Stimulated activated CD4-positive, alpha-beta T cell treated with anti-CD3 and anti-CD28 coated beads, TNF-alpha, amount 100 ng/mL, for 1 hour (primary cell): ENCODE measurements around the gene MARK3.

ENCODE experiments used
- DNase-seq, 3 donors: peaks; one replicate each; pipeline ENCODE4 v3.0.0-alpha.2; 2020; ENCODE audit warnings: low read depth in 3 of 3, low spot score in 1 of 3

Gene MARK3

DNA sequence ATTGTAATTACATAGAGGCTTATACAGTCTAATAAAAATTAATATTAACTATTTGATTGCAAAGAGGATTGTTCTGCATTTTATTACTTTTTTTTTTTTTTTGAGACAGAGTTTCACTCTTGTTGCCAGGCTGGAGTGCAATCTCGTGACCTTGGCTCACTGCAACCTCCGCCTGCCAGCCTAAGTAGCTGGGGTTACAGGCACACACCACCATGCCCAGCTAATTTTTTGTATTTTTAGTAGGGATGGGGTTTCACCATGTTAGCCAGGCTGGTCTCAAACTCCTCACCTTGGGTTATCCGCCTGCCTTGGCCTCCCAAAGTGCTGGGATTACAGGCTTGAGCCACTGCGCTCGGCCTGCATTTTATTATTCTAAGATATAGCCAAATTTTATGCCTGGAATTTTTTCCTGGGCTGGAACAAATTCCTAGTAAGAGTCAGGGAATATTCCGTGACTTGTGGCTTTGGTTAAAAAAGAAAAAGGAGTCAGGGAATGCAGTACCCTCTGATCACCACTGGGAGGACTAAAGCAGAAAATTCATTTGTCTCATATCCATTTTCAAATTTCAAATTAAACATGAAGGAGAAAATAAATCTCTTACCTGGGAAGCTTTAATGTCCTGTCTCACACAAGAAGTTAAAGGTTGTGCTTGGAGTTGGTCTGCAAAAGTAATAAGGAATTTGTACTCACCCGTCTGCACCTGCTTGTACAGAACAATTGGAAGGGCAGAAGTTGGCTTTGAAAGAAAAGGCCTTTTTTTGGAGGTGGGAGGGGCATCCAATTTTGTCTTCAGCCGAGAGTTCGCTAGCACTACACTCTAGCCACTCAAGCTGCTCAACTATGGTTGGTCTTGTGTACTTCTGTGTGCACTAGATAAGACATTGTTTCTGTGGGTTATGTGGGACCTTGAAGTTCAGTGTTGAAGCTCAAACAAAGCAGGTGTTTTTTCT lies 8.7 kb downstream of the MARK3 start:
- no peak for DNase-seq

DNA sequence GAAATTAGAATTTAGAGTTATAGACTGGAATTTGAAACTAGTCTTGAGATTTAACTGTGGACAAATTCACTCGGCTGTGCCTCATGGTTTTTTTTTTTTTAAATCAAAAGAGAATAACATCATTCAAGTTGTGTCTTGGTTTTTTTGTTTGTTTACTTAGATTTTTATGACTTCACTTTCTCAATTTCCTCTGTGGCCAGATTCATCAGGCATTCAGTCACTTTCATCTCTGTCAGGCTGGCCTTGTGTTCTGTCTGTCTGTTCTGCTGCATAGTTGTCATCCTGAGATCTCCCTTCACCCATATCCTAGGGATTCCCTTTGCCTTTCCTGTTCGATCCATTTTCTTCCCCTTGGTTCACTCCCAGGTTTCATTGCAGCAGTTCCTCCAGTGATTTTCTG lies 10.0 kb downstream of the MARK3 start:
- DNase-seq: no peak

DNA sequence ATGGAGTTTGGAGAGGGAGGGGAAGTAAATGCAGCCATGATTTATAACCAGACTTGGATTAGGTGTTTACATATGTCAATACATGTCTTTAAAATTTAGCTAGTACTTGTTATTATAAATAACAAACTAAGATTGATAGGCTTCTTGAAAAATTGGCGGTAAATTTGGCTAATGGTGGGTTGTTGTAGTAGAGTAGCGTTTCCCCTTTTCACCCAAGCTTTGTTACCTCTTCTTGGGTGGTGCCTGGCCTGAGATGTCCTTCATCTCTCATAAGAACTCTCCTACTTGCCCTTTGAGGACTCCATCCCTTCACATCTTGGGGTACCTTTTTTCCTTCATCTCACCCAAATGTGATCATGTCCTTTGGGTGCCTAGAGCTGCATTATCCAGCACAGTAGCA lies 11.2 kb downstream of the MARK3 start:
- DNase-seq: no peak

DNA sequence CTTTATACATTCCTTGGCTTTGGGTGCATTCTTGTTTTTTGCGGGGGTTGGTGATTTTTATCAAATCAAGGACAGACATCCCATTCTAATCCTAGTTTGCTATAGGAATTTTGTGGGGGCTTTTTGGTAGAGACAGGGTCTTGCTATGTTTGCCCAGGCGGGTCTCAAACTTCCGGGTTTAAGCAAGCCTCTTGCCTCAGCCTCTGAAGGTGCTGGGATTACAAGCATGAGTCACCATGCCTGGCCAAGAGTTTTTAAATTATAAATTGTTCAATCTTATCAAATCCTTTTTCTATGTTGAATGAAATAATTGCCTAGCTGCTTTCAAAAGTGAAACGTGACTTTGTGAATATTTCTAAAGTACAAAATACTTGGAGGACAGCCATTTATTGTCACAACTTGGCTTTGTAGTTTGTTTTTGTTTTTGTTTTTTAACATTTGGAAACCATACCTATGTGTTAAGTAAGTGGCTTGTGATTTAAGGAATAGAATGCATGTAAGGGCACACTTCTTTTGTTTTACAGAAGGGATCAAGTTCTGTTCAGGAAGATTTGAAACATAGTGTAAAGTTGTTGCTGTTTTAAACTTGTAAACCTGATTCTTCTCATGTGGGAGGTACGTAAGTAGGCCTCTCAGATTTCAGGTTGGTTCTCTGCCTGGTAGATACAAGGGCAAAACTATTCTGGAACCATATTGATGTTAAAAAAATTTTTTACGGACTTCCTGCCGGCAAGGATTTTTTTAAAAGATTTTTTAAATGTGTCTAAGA lies 13.4 kb downstream of the MARK3 start:
- no peak for DNase-seq

DNA sequence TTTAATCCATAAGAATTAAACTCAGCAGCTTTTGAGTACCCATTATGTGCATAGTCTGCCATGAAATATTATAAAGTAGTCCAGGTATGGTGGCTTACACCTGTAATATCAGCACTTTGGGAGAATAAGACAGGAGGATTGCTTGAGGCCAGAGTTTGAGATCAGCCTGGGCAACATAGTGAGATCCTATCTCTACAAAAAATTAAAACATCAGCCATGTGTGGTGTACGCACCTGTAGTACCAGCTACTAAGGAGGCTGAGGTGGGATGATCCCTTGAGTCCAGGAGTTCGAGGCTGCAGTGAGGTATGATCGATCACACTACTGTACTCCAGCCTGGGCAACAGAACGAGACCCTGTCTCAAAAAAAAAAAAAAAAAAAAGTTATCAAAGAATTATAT lies 15.3 kb downstream of the MARK3 start:
- no peak for DNase-seq

DNA sequence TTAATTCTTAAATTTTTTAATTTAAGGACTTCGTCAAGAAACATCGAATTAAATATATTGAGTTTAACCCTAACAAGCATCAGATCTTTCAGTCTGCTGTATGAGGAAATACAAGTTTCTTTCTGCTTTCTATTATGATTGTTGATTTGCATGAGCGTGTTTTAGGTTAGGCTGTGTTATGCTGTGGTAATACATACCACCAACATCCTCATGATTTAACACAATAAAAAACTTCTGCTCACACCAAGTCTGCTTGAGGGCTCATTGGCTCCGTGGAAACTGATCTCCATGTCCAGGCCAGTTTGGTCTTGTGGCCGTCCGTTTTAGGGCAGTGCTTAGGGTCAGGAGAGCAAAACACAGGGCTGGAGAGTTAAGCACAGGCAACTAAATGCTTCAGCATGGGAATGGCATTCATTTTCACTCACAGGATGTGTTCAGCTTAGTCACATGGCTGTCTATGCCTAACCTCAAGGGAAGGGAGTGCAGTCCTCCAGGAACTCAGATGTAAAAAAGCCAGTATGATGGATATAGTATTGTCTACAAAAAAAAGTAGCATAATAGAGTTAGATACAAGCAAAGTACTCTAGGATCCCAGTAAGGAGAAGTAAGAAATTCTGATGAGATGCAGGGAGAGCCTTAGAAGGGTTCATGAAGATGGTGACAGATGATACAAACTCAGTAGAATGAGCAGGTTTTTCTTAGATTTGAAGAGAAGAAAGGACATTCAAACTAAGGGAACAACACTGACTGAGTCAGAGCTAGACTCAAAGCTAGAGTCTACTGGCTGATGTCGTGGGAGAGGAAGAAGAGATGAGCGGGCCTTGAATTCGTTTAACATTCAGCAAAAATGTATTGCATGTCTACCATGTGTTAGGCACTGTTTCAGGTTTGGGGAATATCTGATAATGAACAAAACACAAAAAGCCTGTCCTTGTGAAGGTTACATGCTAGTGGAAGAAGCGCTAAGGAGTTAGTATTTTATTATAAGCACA lies 16.3 kb downstream of the MARK3 start:
- no peak for DNase-seq

DNA sequence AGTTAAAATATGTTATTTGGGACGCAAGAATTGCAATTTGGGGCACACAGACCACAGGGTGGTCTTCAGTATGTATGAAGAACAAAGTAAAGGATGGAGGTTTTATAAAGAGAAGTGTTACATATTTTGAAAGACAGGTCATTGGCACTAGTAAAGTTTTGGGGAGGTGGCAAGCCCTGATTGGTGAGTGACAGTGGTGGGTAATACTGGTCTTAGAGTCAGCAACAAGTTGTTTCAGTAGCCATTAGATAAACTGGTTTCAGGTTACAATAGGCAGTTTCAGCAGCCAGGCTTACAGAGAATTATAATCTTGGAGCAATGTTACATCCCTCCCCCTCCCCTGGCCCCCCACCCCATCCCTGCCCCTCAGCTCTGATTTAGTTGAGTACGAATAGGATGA lies 17.5 kb downstream of the MARK3 start:
- DNase-seq: no peak

DNA sequence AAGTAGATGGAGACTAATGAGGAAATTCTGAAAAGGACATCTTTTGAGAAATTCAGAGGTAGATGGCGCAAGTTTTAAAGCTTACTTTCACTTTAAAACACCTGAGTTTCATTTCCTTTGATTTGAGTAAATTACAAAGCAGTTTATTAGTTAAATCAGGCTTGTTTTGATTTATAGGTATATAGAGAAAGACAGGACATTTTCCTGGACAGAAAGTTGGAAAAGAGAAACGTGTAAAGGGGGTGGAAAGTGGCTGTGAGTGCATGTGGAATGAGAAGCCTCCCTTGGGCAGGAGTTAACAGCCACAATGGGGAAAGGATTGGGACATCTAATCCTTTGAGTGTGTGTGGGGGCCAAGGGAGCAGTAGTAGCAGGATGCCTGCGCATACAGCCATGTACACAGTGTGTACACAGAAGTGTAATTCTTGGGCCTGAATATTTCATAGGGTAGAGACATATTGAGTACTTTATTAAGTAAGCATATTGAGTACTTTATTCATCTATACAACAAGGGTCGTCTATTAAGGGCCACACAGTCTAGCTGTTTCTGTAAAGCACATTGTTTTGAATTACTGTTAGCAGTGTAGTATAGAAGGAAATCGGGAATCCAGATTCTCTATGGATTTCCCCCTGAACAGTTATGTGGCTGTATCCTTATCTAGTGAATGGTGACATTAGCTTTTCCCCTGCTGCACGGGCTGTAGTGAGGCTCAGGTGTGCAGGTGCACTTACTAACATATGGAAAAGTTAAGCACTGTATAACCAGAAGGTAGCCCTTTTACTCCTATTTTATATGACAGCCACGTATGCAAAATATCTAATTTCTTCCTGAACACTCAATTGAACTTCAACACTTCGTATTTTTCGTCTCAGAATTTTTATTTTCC lies 19.1 kb downstream of the MARK3 start:
- DNase-seq: no peak

DNA sequence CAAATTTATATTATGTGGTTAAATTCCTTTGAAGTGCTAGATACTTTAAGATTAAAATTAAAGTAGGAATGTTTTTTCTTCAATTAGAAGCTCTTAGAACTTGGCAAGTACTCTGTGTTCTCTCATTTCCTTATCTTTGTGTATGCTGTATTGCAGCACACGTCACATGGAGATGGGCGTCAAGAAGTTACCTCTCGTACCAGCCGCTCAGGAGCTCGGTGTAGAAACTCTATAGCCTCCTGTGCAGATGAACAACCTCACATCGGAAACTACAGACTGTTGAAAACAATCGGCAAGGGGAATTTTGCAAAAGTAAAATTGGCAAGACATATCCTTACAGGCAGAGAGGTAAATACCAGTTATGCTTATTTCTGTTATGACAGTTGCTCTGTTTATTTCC lies 19.7 kb downstream of the MARK3 start:
- DNase-seq: no peak

DNA sequence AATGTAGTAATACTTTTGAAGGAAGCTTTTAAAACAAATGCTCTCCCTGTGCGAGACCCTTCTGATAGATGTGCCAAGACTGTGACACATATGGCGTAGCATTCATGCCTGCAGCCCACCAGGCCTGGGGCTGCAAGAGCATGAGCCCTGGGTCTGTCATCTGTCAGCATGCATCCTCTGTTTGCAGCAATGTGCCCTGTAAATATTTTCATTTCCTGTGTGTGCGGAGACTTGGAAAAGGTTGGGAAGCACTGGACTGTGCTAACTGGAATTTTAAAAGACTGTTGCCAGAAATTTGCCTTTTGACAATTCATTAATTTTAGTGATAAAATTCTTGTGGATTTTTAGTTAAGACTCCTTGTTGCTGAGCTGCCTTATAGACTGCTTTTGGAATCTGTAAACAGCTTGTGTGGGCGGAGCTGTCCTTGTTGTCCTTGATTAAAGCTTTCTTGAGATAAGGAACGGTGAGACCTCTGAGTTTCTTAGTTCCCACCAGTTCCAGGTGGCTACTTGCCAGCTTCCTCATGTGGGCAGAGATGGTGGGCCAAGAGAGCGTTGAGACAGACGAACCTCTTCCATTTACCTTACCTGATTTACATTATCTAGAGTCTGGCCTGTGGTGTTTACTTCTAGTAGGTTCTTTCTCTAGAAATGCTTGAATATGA lies 23.4 kb downstream of the MARK3 start:
- no peak for DNase-seq

DNA sequence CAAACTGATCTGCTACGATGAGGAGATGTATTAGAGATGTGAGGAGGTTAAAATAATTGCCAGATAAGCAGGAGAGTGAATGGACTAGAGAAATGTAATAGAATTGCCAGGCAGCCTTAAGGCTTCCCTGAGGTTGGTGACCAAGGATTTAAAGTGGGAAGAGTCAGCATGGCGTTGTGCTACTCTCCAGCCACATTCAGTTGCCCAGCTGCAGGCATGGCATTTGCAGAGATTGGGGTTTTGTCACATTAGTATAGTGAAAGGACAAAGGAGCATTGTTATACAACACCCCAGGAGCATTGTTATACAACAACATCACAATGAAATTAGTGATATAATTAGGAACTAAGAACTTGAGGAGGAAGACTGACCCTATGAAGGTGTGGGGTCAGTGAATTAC lies 31.7 kb downstream of the MARK3 start:
- no peak for DNase-seq

DNA sequence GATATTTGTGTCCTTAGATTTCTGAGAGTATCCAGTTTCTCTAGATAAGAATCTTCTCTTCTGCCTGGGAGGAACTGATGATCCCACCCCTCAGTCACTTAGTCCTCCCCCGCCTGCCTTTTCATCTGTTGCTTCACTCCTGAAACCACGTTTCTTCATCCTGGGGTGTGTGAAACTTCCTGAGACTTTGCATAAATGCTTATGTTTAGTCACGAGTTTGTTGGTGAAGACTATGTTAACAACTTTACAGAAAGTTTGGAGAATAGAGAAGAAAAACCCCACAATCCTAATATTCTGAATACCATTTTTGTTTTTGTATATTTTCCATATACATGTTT lies 33.2 kb downstream of the MARK3 start:
- no peak for DNase-seq

DNA sequence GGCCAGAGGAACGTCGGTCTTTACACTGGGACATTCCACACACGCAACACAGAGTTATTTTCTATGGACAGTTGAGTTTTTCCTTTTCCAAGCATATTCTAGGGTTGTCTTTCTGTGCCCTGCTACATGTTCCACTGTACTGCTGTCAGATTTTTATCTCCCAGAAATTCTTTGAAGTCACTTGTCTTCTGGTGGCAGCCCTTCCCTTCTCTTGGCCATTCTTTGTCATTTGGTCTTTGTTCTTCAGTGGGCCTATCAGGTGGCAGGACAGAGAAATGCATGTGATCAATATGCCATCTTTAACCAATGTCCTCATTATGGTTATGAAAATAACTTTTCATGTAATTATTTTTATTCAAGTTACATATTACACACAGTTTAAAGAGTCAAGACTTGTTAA lies 36.3 kb downstream of the MARK3 start:
- no peak for DNase-seq

DNA sequence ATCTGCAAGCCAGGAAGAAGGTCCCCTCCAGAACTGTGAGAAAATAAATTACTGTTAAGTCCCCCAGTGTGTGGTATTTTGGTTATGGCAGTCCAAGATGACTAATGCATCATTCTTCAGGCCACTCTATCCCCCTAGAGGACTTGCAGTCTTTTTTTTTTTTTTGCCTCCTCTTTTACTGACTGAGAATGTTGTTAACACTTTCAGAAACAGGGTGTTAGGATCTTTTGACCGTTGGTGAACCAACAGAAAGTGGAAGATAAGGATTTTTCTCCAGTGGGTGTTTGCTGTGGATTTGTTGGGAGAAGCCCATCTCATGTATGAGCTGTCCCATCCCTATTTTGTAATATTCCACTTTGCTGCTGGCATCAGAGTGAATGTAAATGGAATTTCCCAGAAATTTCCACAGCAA lies 37.8 kb downstream of the MARK3 start:
- DNase-seq: no peak

DNA sequence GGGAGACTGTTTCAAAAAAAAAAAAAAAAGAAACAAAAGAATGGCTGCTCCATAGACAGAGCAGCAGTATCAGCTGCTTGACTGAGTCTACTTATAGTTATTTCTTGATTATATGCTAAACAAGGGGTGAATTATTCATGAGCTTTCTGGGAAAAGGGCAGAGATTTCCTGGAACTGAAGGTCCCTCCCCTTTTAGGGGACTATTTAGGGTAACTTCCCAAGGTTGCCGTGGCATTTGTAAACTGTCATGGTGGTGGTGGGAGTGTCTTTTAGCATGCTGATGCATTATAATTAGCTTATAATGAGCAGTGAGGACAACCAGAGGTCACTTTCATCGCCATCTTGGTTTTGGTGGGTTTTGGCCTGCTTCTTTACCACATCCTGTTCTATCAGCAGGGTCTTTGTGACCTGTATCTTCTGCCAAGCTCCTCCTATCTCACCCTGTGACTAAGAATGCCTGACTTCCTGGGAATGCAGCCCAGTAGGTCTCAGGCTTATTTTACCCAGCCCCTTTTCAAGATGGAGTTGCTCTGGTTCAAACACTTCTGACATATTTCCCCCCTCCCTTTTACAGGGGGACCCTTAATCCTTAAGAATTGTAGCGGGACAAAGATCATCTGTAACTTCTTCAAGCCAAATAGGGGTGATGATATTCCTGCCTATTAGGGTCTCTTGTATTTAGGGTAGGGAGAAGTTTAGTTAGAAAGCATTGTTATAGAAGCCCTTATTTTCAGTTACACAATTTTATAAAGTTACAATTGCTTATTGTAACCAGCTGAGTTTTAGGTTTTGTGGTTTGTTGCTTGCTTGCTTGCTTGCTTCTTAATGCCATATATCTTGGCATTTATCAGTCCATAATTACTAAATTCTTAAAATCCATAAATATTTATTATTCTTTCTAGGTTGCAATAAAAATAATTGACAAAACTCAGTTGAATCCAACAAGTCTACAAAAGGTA lies 42.5 kb downstream of the MARK3 start:
- no peak for DNase-seq

DNA sequence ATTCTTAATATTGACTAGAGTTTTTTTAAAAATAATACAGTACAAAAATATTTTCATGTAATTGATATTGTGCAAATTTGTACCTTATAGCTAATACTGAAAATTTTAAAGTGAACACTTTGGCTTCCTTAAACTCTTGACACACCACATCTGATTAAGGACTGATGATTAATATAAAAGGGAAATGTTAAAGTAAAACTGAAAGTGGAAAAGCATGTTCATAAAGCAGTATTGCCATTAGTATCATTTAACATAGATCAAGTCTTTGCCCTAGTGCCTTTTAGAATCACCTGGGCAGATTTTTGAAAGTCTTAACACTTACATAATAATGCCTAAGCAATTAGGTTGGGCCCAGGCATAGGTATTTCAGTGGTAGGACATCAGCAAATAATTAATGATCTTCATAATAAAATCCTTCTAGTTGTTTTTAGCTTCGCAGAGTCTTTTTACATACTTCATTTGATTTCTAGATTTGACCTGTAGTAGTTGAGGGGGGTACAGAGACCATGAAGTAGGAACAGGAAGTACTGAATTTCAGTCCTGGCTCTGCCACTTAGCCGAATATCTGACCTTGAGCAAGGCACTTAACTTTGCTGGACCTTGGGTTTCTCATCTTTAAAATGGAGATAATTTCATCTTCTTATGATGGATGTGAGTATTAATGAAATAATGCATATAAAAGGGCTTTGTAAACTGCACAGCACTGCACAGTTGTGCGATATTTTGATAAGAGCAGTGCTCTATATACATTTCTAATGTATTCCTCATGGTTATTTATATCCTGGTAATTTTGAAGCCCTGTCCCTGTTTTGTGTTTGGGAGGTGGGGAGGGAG lies 43.7 kb downstream of the MARK3 start:
- DNase-seq: no peak

DNA sequence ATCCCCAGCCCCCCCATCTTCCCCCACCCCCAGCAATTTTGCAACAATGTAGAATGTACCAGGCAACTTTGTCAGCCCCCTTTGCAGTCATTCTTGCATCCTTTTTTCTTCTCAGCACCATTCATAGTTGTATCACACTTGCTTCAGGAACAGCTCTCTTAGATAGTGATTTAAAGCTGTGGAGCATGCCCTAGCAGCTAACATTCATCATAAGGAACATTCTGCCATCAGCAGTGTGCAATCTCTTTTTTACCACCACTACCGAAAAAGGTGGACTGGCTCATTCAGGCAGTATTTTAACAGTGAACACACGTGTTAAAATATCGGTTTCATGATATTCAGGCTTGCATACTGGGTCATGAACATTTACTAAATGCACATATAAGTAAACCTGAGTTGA lies 45.1 kb downstream of the MARK3 start:
- DNase-seq: no peak

DNA sequence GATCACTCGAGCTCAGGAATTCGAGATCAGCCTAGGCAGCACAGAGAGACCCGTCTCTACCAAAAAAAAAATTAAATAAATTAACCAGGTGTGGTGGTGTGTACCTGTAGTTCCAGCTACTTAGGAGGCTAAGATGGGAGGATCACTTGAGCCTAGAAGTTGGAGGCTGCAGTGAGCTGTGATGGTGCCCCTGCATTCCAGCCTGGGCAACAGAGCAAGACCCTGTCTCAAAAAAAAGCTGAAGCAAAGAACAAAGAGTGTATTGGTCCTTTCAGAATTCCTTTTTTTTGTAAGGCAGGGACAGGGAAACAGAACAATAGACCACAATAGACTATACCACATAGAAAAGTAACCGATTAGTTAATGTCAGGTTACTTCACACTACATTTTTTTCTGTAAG lies 47.4 kb downstream of the MARK3 start:
- DNase-seq: no peak
